Lower leg skin (tissue), 4 donors: ENCODE results near the gene ROGDI. TPM values are rescaled to one million over a fixed set of nuclear protein-coding genes. Genes with fewer than 3 reads are reported as not detected.

Source experiments
- DNase-seq, 2 donors: peaks; one replicate each; pipeline ENCODE4 v3.0.0-alpha.2; 2019; ENCODE audit warnings: low spot score in 2 of 2
- H3K4me3 ChIP-seq: fragments of 200-600 bp; sonication (generic); 2 replicates; pipeline ENCODE4 v1.5.1; 2017; ENCODE audit warnings: mild to moderate bottlenecking, low read depth; ENCODE audit not compliant: poor library complexity, severe bottlenecking
- POLR2A ChIP-seq, 2 donors: fragments of 450-650 bp; IDR thresholded peaks; one replicate each; pipeline ENCODE4 v1.6.1; 2016 to 2017; ENCODE audit warnings: antibody characterized with exemption in 2 of 2, mild to moderate bottlenecking in 1 of 2, moderate library complexity in 1 of 2
- WGBS, 2 donors: methylation state at CpG; one replicate each; pipeline ENCODE4 v1.1.5; 2018; 5-methylcytosine and 5-hydroxymethylcytosine counted together
- intact Hi-C: fragments of 100-400 bp; cut with DNase I; formaldehyde crosslinking; loops from one replicate; pipeline ENCODE4 v1.15.0; 2023; ENCODE audit warnings: low total_unique reads
- total RNA-seq, 4 donors: library from RNA; depleted of rRNA; stranded (reverse); fragments of >200 nt; gene quantifications; one replicate each; pipeline ENCODE4 v1.1.0, GENCODE V29; 2016
- TF ChIP-seq, protein P1 (sequence below), 3 donors: fragments of 450-650 bp; IDR thresholded peaks; one replicate each; pipeline ENCODE4 v1.5.1; 2016; ENCODE audit warnings: antibody characterized with exemption in 3 of 3, mild to moderate bottlenecking in 3 of 3, moderate library complexity in 2 of 3

ROGDI gene
- total RNA-seq, 4 donors from 2014 or later = 7.3 to 15.8 (median 10.2) TPM

DNA sequence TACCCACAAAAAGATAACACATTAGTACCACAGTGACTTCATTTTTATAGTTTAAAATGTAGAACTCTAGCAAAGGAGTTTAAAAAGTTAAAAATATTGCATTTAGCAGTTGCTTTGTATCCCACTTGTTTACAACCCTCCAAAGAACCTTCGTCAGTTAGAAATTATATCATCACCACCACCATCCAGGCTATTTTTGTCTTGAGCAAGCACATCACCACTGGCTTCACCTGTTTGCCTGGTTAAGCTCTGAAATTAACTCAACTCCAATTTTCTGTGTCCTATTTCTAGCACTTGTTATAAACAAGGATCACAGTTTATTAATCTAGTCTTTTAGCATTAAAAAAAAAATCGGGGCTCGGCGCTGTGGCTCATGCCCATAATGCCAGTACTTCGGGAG lies 38.6 kb upstream of the ROGDI start:
- DNase-seq = no peak
- WGBS, 2 donors = 76% methylated on average over 5 of the region's 5 CpGs
- H3K4me3 ChIP-seq = no peak overlapping the region
- TF ChIP-seq POLR2A (IDR thresholded peaks at IDR 0.05) = no peak
- TF ChIP-seq, protein P1, sequence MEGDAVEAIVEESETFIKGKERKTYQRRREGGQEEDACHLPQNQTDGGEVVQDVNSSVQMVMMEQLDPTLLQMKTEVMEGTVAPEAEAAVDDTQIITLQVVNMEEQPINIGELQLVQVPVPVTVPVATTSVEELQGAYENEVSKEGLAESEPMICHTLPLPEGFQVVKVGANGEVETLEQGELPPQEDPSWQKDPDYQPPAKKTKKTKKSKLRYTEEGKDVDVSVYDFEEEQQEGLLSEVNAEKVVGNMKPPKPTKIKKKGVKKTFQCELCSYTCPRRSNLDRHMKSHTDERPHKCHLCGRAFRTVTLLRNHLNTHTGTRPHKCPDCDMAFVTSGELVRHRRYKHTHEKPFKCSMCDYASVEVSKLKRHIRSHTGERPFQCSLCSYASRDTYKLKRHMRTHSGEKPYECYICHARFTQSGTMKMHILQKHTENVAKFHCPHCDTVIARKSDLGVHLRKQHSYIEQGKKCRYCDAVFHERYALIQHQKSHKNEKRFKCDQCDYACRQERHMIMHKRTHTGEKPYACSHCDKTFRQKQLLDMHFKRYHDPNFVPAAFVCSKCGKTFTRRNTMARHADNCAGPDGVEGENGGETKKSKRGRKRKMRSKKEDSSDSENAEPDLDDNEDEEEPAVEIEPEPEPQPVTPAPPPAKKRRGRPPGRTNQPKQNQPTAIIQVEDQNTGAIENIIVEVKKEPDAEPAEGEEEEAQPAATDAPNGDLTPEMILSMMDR (IDR thresholded peaks at IDR 0.05) = no peak
- intact Hi-C loops = no loop called here

DNA sequence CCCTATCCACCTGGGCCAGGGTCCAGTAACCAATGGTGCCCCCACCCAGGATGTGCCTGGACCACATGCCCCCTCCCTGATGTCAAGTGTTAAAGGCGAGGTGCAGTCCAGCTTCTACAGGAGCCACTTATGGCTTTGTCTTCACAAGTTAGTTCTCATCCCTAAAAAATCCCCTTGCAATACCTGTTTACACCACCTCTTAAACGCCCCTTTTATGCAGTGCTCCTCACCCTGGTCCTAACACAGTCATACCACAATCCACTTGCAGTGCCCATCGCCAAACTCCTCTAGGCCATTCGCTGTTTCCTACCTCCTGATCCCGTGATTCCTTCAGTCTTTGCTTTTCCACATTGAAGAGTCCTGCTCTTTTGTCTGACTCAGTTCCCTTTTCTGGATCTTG lies 37.5 kb upstream of the ROGDI start:
- H3K4me3 ChIP-seq = no peak overlapping the region
- WGBS, 2 donors = 74% methylated on average over 5 of the region's 5 CpGs
- peak in 1 of 2 donors; percentile 40 for DNase-seq
- intact Hi-C loops = no loop called here
- no peak for TF ChIP-seq POLR2A (IDR thresholded peaks at IDR 0.05)
- TF ChIP-seq, protein P1 (IDR thresholded peaks at IDR 0.05) = no peak

DNA sequence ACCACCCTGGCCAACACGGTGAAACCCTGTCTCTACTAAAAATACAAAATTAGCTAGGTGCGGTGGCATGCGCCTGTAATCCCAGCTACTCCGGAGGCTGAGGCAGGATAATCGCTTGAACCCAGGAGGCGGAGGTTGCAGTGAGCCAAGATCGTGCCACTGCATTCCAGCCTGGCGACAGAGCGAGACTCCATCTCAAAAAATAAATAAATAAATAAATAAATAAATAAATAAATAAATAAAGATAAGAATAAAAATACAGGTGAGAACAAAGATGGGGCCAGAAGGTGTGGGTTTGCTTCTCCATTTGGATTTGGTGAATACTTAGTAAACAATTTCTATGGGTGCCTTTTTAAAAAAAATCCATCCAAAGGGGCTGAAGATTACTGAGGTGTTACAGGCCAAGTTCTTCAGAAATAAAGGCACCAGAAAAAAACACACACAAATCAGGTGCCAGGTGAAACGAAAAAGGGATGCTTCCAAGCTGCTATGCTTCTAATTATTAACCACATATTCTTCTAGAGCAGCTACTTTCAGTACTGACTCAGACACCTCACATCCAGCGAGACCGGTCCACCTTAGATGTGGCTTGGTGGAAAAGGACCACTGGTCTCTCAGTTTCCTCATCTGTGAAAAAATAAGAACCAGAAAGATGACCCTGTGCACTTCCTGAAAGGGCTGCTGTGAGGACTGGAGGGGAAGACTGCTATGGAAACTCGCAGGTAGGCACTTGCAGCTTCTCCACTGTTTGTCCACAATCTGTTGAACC lies 35.5 kb upstream of the ROGDI start:
- intact Hi-C loops = no loop called here
- DNase-seq = peak in 1 of 2 donors; percentile 7
- TF ChIP-seq, protein P1 (IDR thresholded peaks at IDR 0.05) = no peak
- no peak for TF ChIP-seq POLR2A (IDR thresholded peaks at IDR 0.05)
- no peak overlapping the region for H3K4me3 ChIP-seq
- 87 to 88% methylated on average over 13 of the region's 13 CpGs for WGBS, 2 donors

DNA sequence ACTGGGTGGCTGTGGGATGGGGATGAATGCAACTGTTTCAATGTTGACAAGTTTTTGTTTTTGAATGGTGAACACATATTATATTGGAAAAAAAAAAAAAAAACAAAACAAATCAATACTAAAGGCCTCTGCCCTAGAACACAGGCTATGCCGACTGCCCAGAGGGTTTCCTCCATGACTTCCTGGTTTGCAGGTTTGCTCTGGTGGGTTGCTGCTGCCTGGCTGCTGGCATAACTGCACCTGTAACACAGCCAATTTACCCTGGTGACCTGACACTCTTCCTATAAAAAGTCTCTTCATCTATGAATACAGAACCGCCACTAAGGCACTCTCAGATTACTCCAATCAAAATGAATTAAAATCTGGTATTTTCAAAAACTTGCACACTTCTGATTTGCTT lies 34.3 kb upstream of the ROGDI start:
- TF ChIP-seq, protein P1 (IDR thresholded peaks at IDR 0.05) = no peak
- no peak for TF ChIP-seq POLR2A (IDR thresholded peaks at IDR 0.05)
- intact Hi-C loops = no loop called here
- no peak for DNase-seq
- no peak overlapping the region for H3K4me3 ChIP-seq
- WGBS, 2 donors = 84 to 88% methylated on average over 2 of the region's 2 CpGs

DNA sequence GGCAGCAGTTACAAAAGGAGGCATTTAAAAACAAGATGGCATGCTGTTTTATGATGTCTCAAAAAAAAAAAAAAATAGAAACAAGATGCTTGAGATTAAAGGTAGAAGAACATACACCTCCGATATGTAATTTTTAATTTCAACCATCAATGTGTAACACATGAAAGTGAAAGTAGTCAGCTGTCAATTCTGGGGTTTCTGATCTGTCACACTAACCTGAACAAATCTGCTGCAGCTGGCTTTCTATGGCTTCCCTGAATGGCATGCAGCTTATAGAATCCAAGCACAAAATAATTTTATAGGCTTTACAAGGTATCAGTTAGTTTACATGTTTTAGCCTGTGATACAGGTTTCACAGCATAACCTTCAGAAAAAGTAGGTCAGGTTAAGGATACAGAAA lies 31.2 kb upstream of the ROGDI start:
- no peak for DNase-seq
- intact Hi-C loops = no loop called here
- H3K4me3 ChIP-seq = no peak overlapping the region
- WGBS, 2 donors = 75 to 79% methylated on average over 1 of the region's 1 CpG
- TF ChIP-seq, protein P1 (IDR thresholded peaks at IDR 0.05) = no peak
- TF ChIP-seq POLR2A (IDR thresholded peaks at IDR 0.05) = no peak
